ENCODE data around the gene KLHL30. TPM values are rescaled to one million over a fixed set of nuclear protein-coding genes. Genes with fewer than 3 reads are reported as not detected.

The KLHL30 gene
- total RNA-seq, 1 donor: under 0.01 TPM

GRCh38 chr2:238107525-238108422, 30.7 kb upstream of the KLHL30 start:
- H3K79me2 ChIP-seq (ENCODE audit: insufficient read depth, low read length): no peaks in the 10 kb centered on the region
- no peaks in the 10 kb centered on the region for H3K36me3 ChIP-seq (ENCODE audit: insufficient read depth, low read length)
- H3K9me3 ChIP-seq (ENCODE audit: low read depth, low read length): peaks cover 3% of the 10 kb centered on the region
- peak; percentile 74 for DNase-seq (ENCODE audit: insufficient read length, low spot score, missing footprints)
- H3K4me2 ChIP-seq (ENCODE audit: insufficient read depth, low read length): peak overlapping the region; percentile 32
- no peaks in the 10 kb centered on the region for H4K20me1 ChIP-seq (ENCODE audit: insufficient read depth, low read length)
- no peak overlapping the region for H2AFZ ChIP-seq (ENCODE audit: low read length)
- no peaks in the 10 kb centered on the region for H3K27me3 ChIP-seq (ENCODE audit: insufficient read depth, low read length)
- H3K27ac ChIP-seq (ENCODE audit: low read depth, low read length): no peak overlapping the region
- no peaks in the 10 kb centered on the region for H3K4me1 ChIP-seq (ENCODE audit: insufficient read depth, low read length)
- TF ChIP-seq CTCF (IDR thresholded peaks at IDR 0.05; ENCODE audit: extremely low read depth, low read depth, low read length): no peak
- H3K4me3 ChIP-seq (ENCODE audit: insufficient read depth, low read length): no peak overlapping the region

GRCh38 chr2:238108423-238109183, 29.9 kb upstream of the KLHL30 start:
- no peaks in the 10 kb centered on the region for H3K36me3 ChIP-seq (ENCODE audit: insufficient read depth, low read length)
- H4K20me1 ChIP-seq (ENCODE audit: insufficient read depth, low read length): no peaks in the 10 kb centered on the region
- no peak for TF ChIP-seq CTCF (IDR thresholded peaks at IDR 0.05; ENCODE audit: extremely low read depth, low read depth, low read length)
- peak; percentile 77 for DNase-seq (ENCODE audit: insufficient read length, low spot score, missing footprints)
- H3K79me2 ChIP-seq (ENCODE audit: insufficient read depth, low read length): no peaks in the 10 kb centered on the region
- H3K27me3 ChIP-seq (ENCODE audit: insufficient read depth, low read length): no peaks in the 10 kb centered on the region
- no peak overlapping the region for H3K4me3 ChIP-seq (ENCODE audit: insufficient read depth, low read length)
- no peak overlapping the region for H3K4me2 ChIP-seq (ENCODE audit: insufficient read depth, low read length)
- no peak overlapping the region for H2AFZ ChIP-seq (ENCODE audit: low read length)
- H3K27ac ChIP-seq (ENCODE audit: low read depth, low read length): no peak overlapping the region
- H3K4me1 ChIP-seq (ENCODE audit: insufficient read depth, low read length): no peaks in the 10 kb centered on the region
- peaks cover 6% of the 10 kb centered on the region for H3K9me3 ChIP-seq (ENCODE audit: low read depth, low read length)

GRCh38 chr2:238113611-238114010, 24.9 kb upstream of the KLHL30 start:
- H3K9me3 ChIP-seq (ENCODE audit: low read depth, low read length): peaks cover 6% of the 10 kb centered on the region
- TF ChIP-seq CTCF (IDR thresholded peaks at IDR 0.05; ENCODE audit: extremely low read depth, low read depth, low read length): no peak

More at GRCh38 chr2:238113611-238114010, 24.9 kb upstream of the KLHL30 start:
- H3K79me2 ChIP-seq (ENCODE audit: insufficient read depth, low read length): no peaks in the 10 kb centered on the region
- no peak overlapping the region for H3K4me3 ChIP-seq (ENCODE audit: insufficient read depth, low read length)
- H3K4me2 ChIP-seq (ENCODE audit: insufficient read depth, low read length): no peak overlapping the region
- H3K36me3 ChIP-seq (ENCODE audit: insufficient read depth, low read length): no peaks in the 10 kb centered on the region
- DNase-seq (ENCODE audit: insufficient read length, low spot score, missing footprints): peak; percentile 38
- H2AFZ ChIP-seq (ENCODE audit: low read length): no peak overlapping the region
- no peaks in the 10 kb centered on the region for H4K20me1 ChIP-seq (ENCODE audit: insufficient read depth, low read length)
- H3K27me3 ChIP-seq (ENCODE audit: insufficient read depth, low read length): no peaks in the 10 kb centered on the region
- no peak overlapping the region for H3K27ac ChIP-seq (ENCODE audit: low read depth, low read length)
- H3K4me1 ChIP-seq (ENCODE audit: insufficient read depth, low read length): peaks cover 7% of the 10 kb centered on the region
